HG03159 (cell line): Measurements from ENCODE around the gene UGT1A5.

Experiments
- ATAC-seq: cut with Tn5 transposase; IDR thresholded peaks from one replicate; pipeline ENCODE4 v1.9.1; 2021; ENCODE audit warnings: mild to moderate bottlenecking, moderate library complexity; ENCODE audit not compliant: unreplicated experiment

The UGT1A5 gene

GRCh38 chr2:233712611-233713261 is at the start of gene UGT1A5:
Gene UGT1A5 (plus strand): TSS chr2:233712907. CDS start chr2:233712992, 85 bp downstream.
- ATAC-seq = no peak

GRCh38 chr2:233663911-233664310 is 48.8 kb upstream of the UGT1A5 start:
- no peak for ATAC-seq

GRCh38 chr2:233668605-233669260 is 44.0 kb upstream of the UGT1A5 start:
- no peak for ATAC-seq

- no peak for ATAC-seq
Observed at GRCh38 chr2:233671290-233672161, 41.2 kb upstream of the UGT1A5 start, which contains the start of gene UGT1A9. Gene UGT1A9 (plus strand): TSS chr2:233671898. CDS start chr2:233671935, 37 bp downstream.

- no peak for ATAC-seq
Observed at GRCh38 chr2:233672886-233673285, 39.8 kb upstream of the UGT1A5 start.

- no peak for ATAC-seq
Observed at GRCh38 chr2:233673896-233674295, 38.8 kb upstream of the UGT1A5 start.

- no peak for ATAC-seq
Observed at GRCh38 chr2:233674314-233674713, 38.4 kb upstream of the UGT1A5 start.

GRCh38 chr2:233674995-233675394 is 37.7 kb upstream of the UGT1A5 start:
- no peak for ATAC-seq

- ATAC-seq = no peak
Observed at GRCh38 chr2:233676046-233676445, 36.7 kb upstream of the UGT1A5 start.

GRCh38 chr2:233679196-233679595 is 33.5 kb upstream of the UGT1A5 start:
- no peak for ATAC-seq

- no peak for ATAC-seq
Observed at GRCh38 chr2:233680361-233681045, 32.2 kb upstream of the UGT1A5 start.

- ATAC-seq = no peak
Observed at GRCh38 chr2:233681521-233682099, 31.1 kb upstream of the UGT1A5 start, which contains the start of gene UGT1A7. Gene UGT1A7 (plus strand): TSS chr2:233681901. CDS start chr2:233681938, 37 bp downstream.

- no peak for ATAC-seq
Observed at GRCh38 chr2:233684640-233685039, 28.1 kb upstream of the UGT1A5 start.

GRCh38 chr2:233686928-233687327 is 25.8 kb upstream of the UGT1A5 start:
- no peak for ATAC-seq

- no peak for ATAC-seq
Observed at GRCh38 chr2:233688341-233688740, 24.4 kb upstream of the UGT1A5 start.

- no peak for ATAC-seq
Observed at GRCh38 chr2:233689031-233689430, 23.7 kb upstream of the UGT1A5 start.

GRCh38 chr2:233689501-233689900 is 23.2 kb upstream of the UGT1A5 start:
- ATAC-seq = no peak

- ATAC-seq = no peak
Observed at GRCh38 chr2:233690444-233690843, 22.3 kb upstream of the UGT1A5 start.

- no peak for ATAC-seq
Observed at GRCh38 chr2:233691443-233692433, 21.0 kb upstream of the UGT1A5 start.
